Heart left ventricle (tissue), 16 donors: ENCODE data around the gene ZNF787. TPM values are rescaled to one million over a fixed set of nuclear protein-coding genes. Genes with fewer than 3 reads are reported as not detected.
A peak's percentile ranks its signal among the peaks of the same experiment; 100 is the strongest.

Experiments used
- ATAC-seq, 4 donors: fragments of 200-7000 bp; cut with Tn5 transposase; one replicate each; pipeline ENCODE4 v1.9.1; 2020 to 2022; ENCODE audit warnings: moderate library complexity in 4 of 4, mild to moderate bottlenecking in 3 of 4, moderate number of reproducible peaks in 1 of 4
- DNase-seq, 5 donors: peaks; one replicate each; pipeline ENCODE4 v3.0.0-alpha.2; 2020
- H3K27ac ChIP-seq, 12 donors: fragments of 200-600 bp; sonication (generic) in 4 of 12; one replicate each; pipeline versions ENCODE4 v1.5.0 to v1.8.0; 2016 to 2022; ENCODE audit warnings: mild to moderate bottlenecking in 2 of 12
- H3K27me3 ChIP-seq, 9 donors: fragments of 200-600 bp; sonication (generic) in 2 of 9; one replicate each; pipeline versions ENCODE4 v1.5.1 to v1.8.0; 2016 to 2022; ENCODE audit warnings: mild to moderate bottlenecking in 3 of 9
- H3K36me3 ChIP-seq, 9 donors: fragments of 200-600 bp; sonication (generic) in 2 of 9; one replicate each; pipeline versions ENCODE4 v1.5.0 to v1.8.0; 2018 to 2022; ENCODE audit warnings: mild to moderate bottlenecking in 2 of 9
- H3K4me1 ChIP-seq, 12 donors: fragments of 200-600 bp; sonication (generic) in 4 of 12; one replicate each; pipeline versions ENCODE4 v1.5.0 to v1.8.0; 2016 to 2022; ENCODE audit warnings: mild to moderate bottlenecking in 3 of 12
- H3K4me3 ChIP-seq, 12 donors: fragments of 200-600 bp; sonication (generic) in 4 of 12; one replicate each; pipeline versions ENCODE4 v1.5.0 to v1.8.0; 2017 to 2022; ENCODE audit warnings: mild to moderate bottlenecking in 9 of 12, moderate library complexity in 4 of 12
- H3K9me3 ChIP-seq, 12 donors: fragments of 200-600 bp; sonication (generic) in 4 of 12; one replicate each; pipeline versions ENCODE4 v1.5.0 to v1.8.0; 2016 to 2022; ENCODE audit warnings: mild to moderate bottlenecking in 1 of 12
- POLR2A ChIP-seq, 2 donors: fragments of 450-650 bp; IDR thresholded peaks; one replicate each; pipeline ENCODE4 v1.6.1; 2017; ENCODE audit warnings: antibody characterized with exemption in 2 of 2, mild to moderate bottlenecking in 2 of 2, moderate library complexity in 2 of 2
- WGBS, 4 donors: extraction: QIAGEN DNeasy Blood & Tissue Kit in 2 of 4; methylation state at CpG; one replicate each; pipeline versions ENCODE4 v1.1.5 to v1.1.7; 2013 to 2018; 5-methylcytosine and 5-hydroxymethylcytosine counted together
- intact Hi-C, 10 donors: fragments of 100-400 bp; cut with DNase I; formaldehyde crosslinking; loops; one replicate each; pipeline versions ENCODE4 v1.11.1 to v1.14.2; 2022
- polyA plus RNA-seq, 2 donors: library from polyadenylated mRNA; stranded (reverse); fragments of 200-250 nt; gene quantifications; one replicate each; pipeline ENCODE4 v1.2.3, GENCODE V29; 2013
- total RNA-seq, 9 donors: library from RNA; depleted of rRNA in 2 of 9; stranded (reverse); fragments of >200 nt in 2 of 9; fragmentation: NEBNext Ultra II Directional in 3 of 9; extraction: Animal tissue kit (Norgen Biotek cat#: 25700) in 3 of 9; gene quantifications; one replicate each; pipeline versions ENCODE4 v1.1.0 to v1.2.4, GENCODE V29; 2016 to 2023
- TF ChIP-seq, protein P1 (sequence below), 12 donors: fragments of 200-600 bp; sonication (generic) in 4 of 12; IDR thresholded peaks; one replicate each; pipeline versions ENCODE4 v1.5.0 to v1.8.0; 2018 to 2022; ENCODE audit warnings: antibody characterized with exemption in 12 of 12, mild to moderate bottlenecking in 5 of 12
- donor health status: ischemic (EF 13 %, LVEDD 7.1; RV severe dilation, severe dysfunction).
- donor health status: healthy with polysubstance abuse.
- donor health status: DM: no; HTN: yes; CAD: no.
- donor health status: DM: no; HTN: no; CAD: no.
- donor health status: ischemic (EF 25% LVEDD 6.9; RV normal size, moderate dysfunction).
- donor health status: ischemic (EF 25% LVEDD 5.7; RV mildly dilated, moderate dysfunction).
- donor health status: healthy.
- donor health status: DM: yes; HTN: yes; CAD: no.
- donor health status: ischemic (EF 35%, LVEDD 5.7; RV mildly dilated, moderate dysfunction).
- donor health status: nonischemic (EF 11% LVEDD 7.7; RV severe dilation, severe dysfunction).
- donor health status: DM: yes; HTN: yes; CAD: no.
- donor health status: PGD.
- donor health status: ischemic (EF 29% LVEDD 5.4; RV normal size, mild dysfunction).
- donor health status: nonischemic (EF 23%, LVEDD 6.1; RV moderate dilation, normal function).

Gene ZNF787
- total and polyA plus RNA-seq, 11 donors: 11.6 to 40.8 (median 25.3) TPM

- ATAC-seq: no peak
- Histone ChIP-seq H3K27me3 (no peaks in the 10 kb centered on the region), H3K36me3 (no peaks in the 10 kb centered on the region), H3K9me3 (no peaks in the 10 kb centered on the region), H3K4me1 (peaks cover 0 to 4% (median under 1%) of the 10 kb centered on the region in 12 donors), H3K4me3 (no peak overlapping the region), H3K27ac (no peak overlapping the region)
- WGBS, 4 donors: 83 to 91% (median 87%) methylated on average over 18 to 19 of the region's 19 CpGs
- intact Hi-C loops: no loop called here
- no peak for TF ChIP-seq POLR2A (IDR thresholded peaks at IDR 0.05)
- TF ChIP-seq, protein P1, sequence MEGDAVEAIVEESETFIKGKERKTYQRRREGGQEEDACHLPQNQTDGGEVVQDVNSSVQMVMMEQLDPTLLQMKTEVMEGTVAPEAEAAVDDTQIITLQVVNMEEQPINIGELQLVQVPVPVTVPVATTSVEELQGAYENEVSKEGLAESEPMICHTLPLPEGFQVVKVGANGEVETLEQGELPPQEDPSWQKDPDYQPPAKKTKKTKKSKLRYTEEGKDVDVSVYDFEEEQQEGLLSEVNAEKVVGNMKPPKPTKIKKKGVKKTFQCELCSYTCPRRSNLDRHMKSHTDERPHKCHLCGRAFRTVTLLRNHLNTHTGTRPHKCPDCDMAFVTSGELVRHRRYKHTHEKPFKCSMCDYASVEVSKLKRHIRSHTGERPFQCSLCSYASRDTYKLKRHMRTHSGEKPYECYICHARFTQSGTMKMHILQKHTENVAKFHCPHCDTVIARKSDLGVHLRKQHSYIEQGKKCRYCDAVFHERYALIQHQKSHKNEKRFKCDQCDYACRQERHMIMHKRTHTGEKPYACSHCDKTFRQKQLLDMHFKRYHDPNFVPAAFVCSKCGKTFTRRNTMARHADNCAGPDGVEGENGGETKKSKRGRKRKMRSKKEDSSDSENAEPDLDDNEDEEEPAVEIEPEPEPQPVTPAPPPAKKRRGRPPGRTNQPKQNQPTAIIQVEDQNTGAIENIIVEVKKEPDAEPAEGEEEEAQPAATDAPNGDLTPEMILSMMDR (IDR thresholded peaks at IDR 0.05): no peak
- peak in 1 of 5 donors; percentile 11 for DNase-seq
These were observed 6.1 kb upstream of the ZNF787 start for GRCh38 chr19:56126983-56127780.

DNA sequence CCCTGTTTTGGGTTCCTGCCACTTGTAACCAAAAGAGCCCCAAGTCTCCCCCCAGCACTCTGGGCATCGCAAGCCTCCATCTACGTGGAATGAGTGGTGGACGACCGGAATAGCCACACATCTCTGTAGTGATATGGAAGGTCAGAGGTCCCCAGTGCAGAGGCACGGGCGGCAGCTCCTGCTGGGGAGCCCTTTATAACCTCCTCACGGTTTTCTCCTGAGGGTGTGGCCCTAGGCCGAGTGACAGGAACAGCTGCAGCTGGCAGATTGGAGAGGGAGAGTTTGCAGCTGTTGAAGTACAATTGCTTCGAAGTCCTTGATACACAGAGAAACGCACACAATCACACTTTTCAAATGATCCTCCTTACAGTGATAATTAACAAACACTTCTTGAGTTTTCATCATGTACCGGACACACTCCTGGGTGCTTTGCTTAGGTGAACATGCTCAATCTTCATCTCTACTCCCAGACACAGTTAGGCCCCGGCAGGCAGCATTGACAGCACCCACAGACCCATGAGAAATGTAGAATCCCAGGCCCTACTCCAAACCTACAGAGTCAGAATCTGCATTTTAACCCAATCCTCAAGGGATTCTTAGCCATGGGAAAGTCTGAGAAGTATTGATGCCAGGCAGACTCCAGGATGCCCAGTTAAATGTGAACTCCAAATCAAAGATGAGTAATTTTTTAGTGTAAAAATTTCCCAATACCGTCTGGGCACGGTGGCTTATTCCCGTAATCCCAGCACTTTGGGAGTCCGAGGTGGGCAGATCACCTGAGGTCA is 4.9 kb upstream of the ZNF787 start:
- no peak for ATAC-seq
- Histone ChIP-seq H3K9me3 (no peaks in the 10 kb centered on the region), H3K27ac (no peak overlapping the region), H3K36me3 (no peaks in the 10 kb centered on the region), H3K4me1 (peaks cover 0 to 7% (median 2%) of the 10 kb centered on the region in 12 donors), H3K4me3 (no peak overlapping the region), H3K27me3 (no peaks in the 10 kb centered on the region)
- intact Hi-C loops: no loop called here
- DNase-seq: peak in 1 of 5 donors; percentile 26
- no peak for TF ChIP-seq POLR2A (IDR thresholded peaks at IDR 0.05)
- TF ChIP-seq, protein P1 (IDR thresholded peaks at IDR 0.05): no peak
- WGBS, 4 donors: 59 to 67% (median 63%) methylated on average over 16 of the region's 16 CpGs

DNA sequence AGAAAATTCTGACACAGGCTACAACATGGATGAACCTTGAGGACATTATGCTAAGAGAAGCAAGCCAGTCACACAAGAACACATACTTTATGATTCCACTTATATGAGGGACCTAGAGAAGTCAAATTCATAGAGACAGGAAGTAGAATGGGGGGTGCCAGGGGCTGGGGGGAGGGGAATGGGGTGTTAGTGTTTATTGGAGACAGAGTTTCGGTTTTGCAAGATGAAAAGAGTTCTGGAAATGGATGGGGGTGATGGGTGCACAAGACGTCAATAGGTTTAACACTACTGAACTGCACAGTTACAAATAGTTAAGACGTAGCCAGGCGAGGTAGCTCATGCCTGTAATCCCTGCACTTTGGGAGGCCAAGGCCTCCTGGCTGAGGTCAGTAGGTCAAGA is 3.5 kb upstream of the ZNF787 start:
- H3K36me3 ChIP-seq: no peaks in the 10 kb centered on the region
- H3K27me3 ChIP-seq: no peaks in the 10 kb centered on the region
- ATAC-seq (no peak), DNase-seq (no peak)
- H3K4me3 ChIP-seq: no peak overlapping the region
- no peak for TF ChIP-seq POLR2A (IDR thresholded peaks at IDR 0.05)
- TF ChIP-seq, protein P1 (IDR thresholded peaks at IDR 0.05): no peak
- H3K27ac ChIP-seq: no peak overlapping the region
- H3K4me1 ChIP-seq: peaks cover 3 to 14% (median 9%) of the 10 kb centered on the region in 12 donors
- WGBS, 4 donors: 88 to 97% (median 94%) methylated on average over 4 of the region's 4 CpGs
- H3K9me3 ChIP-seq: no peaks in the 10 kb centered on the region
- intact Hi-C loops: loop anchor here in 2 of 10 donors (5.0 kb wide), 2 partner anchors 37 to 42 kb away; no protein-coding TSS in a partner anchor
